ENCODE results near the gene AP3B1. TPM values are rescaled to one million over a fixed set of nuclear protein-coding genes. Genes with fewer than 3 reads are reported as not detected.

AP3B1 gene
- total and polyA plus RNA-seq, 2 of the 8 experiments (the other 6 are each of a cell fraction or from before 2014, with no cell fraction given) = 45.8 to 48.3 TPM

DNA sequence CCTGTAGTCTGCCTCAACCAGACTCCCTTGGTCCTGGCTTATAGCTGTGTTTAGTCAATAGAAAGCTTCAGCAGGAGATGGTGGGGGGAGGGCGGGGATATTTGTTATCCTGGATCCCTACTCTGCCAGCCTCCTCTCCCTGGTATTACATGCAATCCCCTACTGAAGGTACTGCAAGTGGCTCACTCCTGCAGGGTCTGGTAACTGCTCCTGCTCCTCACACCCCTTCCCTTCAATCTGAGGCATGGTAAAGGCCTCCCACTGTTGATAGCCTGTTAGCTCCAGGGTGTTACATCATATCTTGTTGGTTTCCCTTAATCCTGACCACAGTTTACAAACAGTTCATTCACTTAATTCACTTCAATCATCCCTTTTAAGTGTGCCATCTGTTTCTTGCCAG lies 137.5 kb downstream of the AP3B1 start:
- CTCF ChIA-PET (ENCODE audit: partially characterized antibody) = interaction anchor here (0.8 kb wide), 1 partner anchor 29 kb away, joined by 3 read pairs; no protein-coding TSS in a partner anchor
- no peak overlapping the region for H2BK120ac ChIP-seq (replicated peaks; ENCODE audit: low read depth, low read length)

More for the DNA sequence above, 137.5 kb downstream of the AP3B1 start:
- TF ChIP-seq SIN3A (conservative IDR thresholded peaks at IDR 0.05 in 1 of 2, IDR thresholded peaks at IDR 0.05 in 1 of 2; ENCODE audit: low read depth in 1 of 2, low read length in 2 of 2) (no peak), POLR2A (IDR thresholded peaks at IDR 0.05; ENCODE audit: control extremely low read depth in 1 of 2, low read depth in 2 of 2, low read length in 2 of 2) (no peak), YY1 (IDR thresholded peaks at IDR 0.05; ENCODE audit: low read depth, low read length) (no peak), MAFK (IDR thresholded peaks at IDR 0.05; ENCODE audit: low read depth, low read length) (no peak), SP2 (IDR thresholded peaks at IDR 0.05; ENCODE audit: low read length) (no peak), SRF (IDR thresholded peaks at IDR 0.05; ENCODE audit: low read depth, low read length) (no peak), RAD21 (IDR thresholded peaks at IDR 0.05 in 1 of 2, conservative IDR thresholded peaks at IDR 0.05 in 1 of 2; ENCODE audit: low read depth in 2 of 2, low read length in 2 of 2) (no peak), RBBP5 (IDR thresholded peaks at IDR 0.05; ENCODE audit: borderline replicate concordance, low read depth, low read length) (no peak), CHD1 (IDR thresholded peaks at IDR 0.05; ENCODE audit: low read depth, low read length) (no peak), SP1 (IDR thresholded peaks at IDR 0.05; ENCODE audit: low read depth, low read length) (no peak), HDAC2 (IDR thresholded peaks at IDR 0.05; ENCODE audit: borderline replicate concordance in 1 of 2, low read depth in 2 of 2, low read length in 2 of 2) (no peak), SIX5 (IDR thresholded peaks at IDR 0.05; ENCODE audit: low read depth, low read length) (no peak)
- POLR2A ChIA-PET (ENCODE audit: partially characterized antibody) = no interaction called here
- Histone ChIP-seq H4K8ac (ENCODE audit: extremely low read depth, insufficient read depth, low read length) (no peak overlapping the region), H2BK20ac (ENCODE audit: low read length) (no peak overlapping the region), H3K36me3 (ENCODE audit: control insufficient read depth in 2 of 4, insufficient read depth in 4 of 4, low read length in 3 of 4) (peaks cover 0 to 21% (median 5%) of the 10 kb centered on the region in 4 experiments; a peak in 5 of 8 replicates), H4K20me1 (replicated peaks in 1 of 2; ENCODE audit: control insufficient read depth in 1 of 2, insufficient read depth in 2 of 2, low read length in 2 of 2) (no peaks in the 10 kb centered on the region), H3K4me2 (ENCODE audit: insufficient read depth in 1 of 2, low read depth in 2 of 2, low read length in 2 of 2) (no peak overlapping the region), H3K18ac (ENCODE audit: extremely low read depth, low read length) (no peak overlapping the region), H3K79me2 (ENCODE audit: control insufficient read depth in 1 of 2, insufficient read depth in 2 of 2, low read length in 2 of 2) (no peaks in the 10 kb centered on the region), H3K27ac (ENCODE audit: low read depth, low read length) (no peak overlapping the region), H3K4me1 (replicated peaks in 1 of 4; ENCODE audit: control insufficient read depth in 3 of 4, insufficient read depth in 4 of 4, low read length in 3 of 4) (no peaks in the 10 kb centered on the region), H3K23me2 (ENCODE audit: low read depth, low read length) (no peaks in the 10 kb centered on the region), H3K9ac (replicated peaks in 1 of 4; ENCODE audit: extremely low read depth in 1 of 4, low read depth in 3 of 4, low read length in 3 of 4) (no peak overlapping the region), H3K9me3 (ENCODE audit: insufficient read depth in 2 of 2, low read depth in 1 of 2, low read length in 1 of 2) (no peaks in the 10 kb centered on the region; a peak in 1 of 4 replicates), H3K27me3 (replicated peaks in 1 of 4; ENCODE audit: control insufficient read depth in 3 of 4, extremely low read depth in 1 of 4, insufficient read depth in 3 of 4, low read length in 3 of 4) (no peaks in the 10 kb centered on the region), H2BK5ac (ENCODE audit: low read depth, low read length) (no peak overlapping the region), H2AK5ac (ENCODE audit: low read depth, low read length) (no peak overlapping the region), H4K91ac (replicated peaks; ENCODE audit: insufficient read length, low read length) (no peak overlapping the region), H3K56ac (replicated peaks; ENCODE audit: insufficient read length, low read depth, low read length) (no peak overlapping the region), H3K79me1 (ENCODE audit: low read depth, low read length) (no peaks in the 10 kb centered on the region), H3K4me3 (ENCODE audit: extremely low read depth in 1 of 4, insufficient read depth in 2 of 4, low read depth in 3 of 4, low read length in 4 of 4) (no peak overlapping the region), H3K23ac (ENCODE audit: insufficient read length) (no peak overlapping the region), H2BK12ac (ENCODE audit: low read depth, low read length) (no peak overlapping the region), H3K14ac (ENCODE audit: insufficient read length) (no peak overlapping the region), H4K5ac (ENCODE audit: insufficient read length, low read depth, low read length) (no peak overlapping the region), H3K4ac (replicated peaks; ENCODE audit: insufficient read length, low read depth, low read length) (no peak overlapping the region), H2AFZ (ENCODE audit: low read length) (no peak overlapping the region), H2BK15ac (ENCODE audit: low read length) (no peak overlapping the region)
- WGBS, 2 experiments (ENCODE audit: extremely low coverage in 1 of 2, insufficient coverage in 1 of 2, insufficient read length in 1 of 2, insufficient replicate concordance in 2 of 2, low coverage in 1 of 2, low lambda C conversion rate in 2 of 2, missing lambda C conversion rate in 1 of 2) = 89% methylated on average over 1 of the region's 1 CpG; no CpG with 5 or more reads in 1 of the 2 experiments
- FAIRE-seq = no peak
- no peak for DNase-seq (ENCODE audit: low read depth in 1 of 2, low spot score in 2 of 2)

All from H1 (cell line).